ACC112 (cell line): ENCODE results near the gene AKIP1.

ENCODE experiments used
- H2AFZ ChIP-seq: fragments of 200-600 bp; sonication (generic); one replicate; pipeline ENCODE4 v1.6.0; 2017; ENCODE audit warnings: antibody characterized with exemption, low read length; ENCODE audit not compliant: unreplicated experiment
- H3K27ac ChIP-seq: fragments of 200-600 bp; sonication (generic); 2 replicates; pipeline ENCODE4 v1.5.1; 2014; ENCODE audit warnings: low read depth, mild to moderate bottlenecking, antibody characterized with exemption, low read length, moderate library complexity
- H3K27me3 ChIP-seq: fragments of 200-600 bp; sonication (generic); 2 replicates; pipeline ENCODE4 v1.6.1; 2014; ENCODE audit warnings: mild to moderate bottlenecking, antibody characterized with exemption, low read length, moderate library complexity, mixed read lengths; ENCODE audit not compliant: insufficient read depth
- H3K36me3 ChIP-seq: fragments of 200-600 bp; sonication (generic); 2 replicates; pipeline ENCODE4 v1.6.1; 2016; ENCODE audit warnings: mild to moderate bottlenecking, antibody characterized with exemption, low read length, moderate library complexity, mixed read lengths; ENCODE audit not compliant: insufficient read depth
- H3K4me1 ChIP-seq: fragments of 200-600 bp; sonication (generic); one replicate; pipeline ENCODE4 v1.6.1; 2016; ENCODE audit warnings: low read length, mixed read lengths; ENCODE audit not compliant: insufficient read depth, unreplicated experiment, control insufficient read depth
- H3K4me3 ChIP-seq: fragments of 200-600 bp; sonication (generic); 2 replicates; pipeline ENCODE4 v1.5.1; 2014; ENCODE audit warnings: mild to moderate bottlenecking, low read depth, low read length
- H3K79me2 ChIP-seq: fragments of 200-600 bp; sonication (generic); one replicate; pipeline ENCODE4 v1.6.0; 2016; ENCODE audit warnings: low read length; ENCODE audit not compliant: control insufficient read depth, unreplicated experiment, insufficient read depth

The AKIP1 gene

DNA sequence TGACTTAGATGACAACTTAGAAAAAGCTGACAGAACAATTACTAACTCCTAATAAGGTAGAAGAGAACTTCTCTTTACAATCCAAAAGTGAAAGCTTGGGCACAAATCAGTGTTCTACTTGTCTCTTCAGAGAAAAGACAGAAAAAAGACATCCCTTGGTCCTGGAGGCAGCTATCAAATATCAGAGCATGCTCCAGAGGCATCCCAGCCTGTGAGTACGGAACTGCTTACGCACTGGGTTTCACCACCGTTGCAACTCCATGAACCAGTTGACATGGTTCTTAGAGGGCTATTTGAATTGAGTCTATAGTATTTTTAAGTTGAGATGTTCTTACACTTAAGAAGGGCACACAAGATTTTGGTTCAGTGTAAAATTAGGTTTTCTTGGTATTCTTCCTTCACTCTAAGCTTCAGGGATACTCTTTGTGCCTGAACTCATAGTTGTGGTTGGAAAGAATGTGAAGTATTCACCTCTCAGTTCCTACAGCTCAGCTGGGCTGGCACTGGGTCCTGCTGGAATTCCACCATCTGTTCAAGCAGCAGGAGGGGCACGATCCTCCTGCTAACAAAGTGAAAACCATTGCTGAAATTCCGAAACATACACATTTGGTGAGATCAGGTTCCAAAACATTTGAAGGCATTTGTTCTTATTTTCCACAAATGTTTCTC is 6.3 kb downstream of the AKIP1 start:
- Histone ChIP-seq H3K79me2 (peaks cover 17% of the 10 kb centered on the region), H3K36me3 (peaks cover 29% of the 10 kb centered on the region; the same call in 1 of the 2 replicates), H3K4me1 (peaks cover 42% of the 10 kb centered on the region), H3K27me3 (no peaks in the 10 kb centered on the region), H3K27ac (peak overlapping the region; percentile 83), H3K4me3 (peak overlapping the region; percentile 66), H2AFZ (peak overlapping the region; percentile 66)

DNA sequence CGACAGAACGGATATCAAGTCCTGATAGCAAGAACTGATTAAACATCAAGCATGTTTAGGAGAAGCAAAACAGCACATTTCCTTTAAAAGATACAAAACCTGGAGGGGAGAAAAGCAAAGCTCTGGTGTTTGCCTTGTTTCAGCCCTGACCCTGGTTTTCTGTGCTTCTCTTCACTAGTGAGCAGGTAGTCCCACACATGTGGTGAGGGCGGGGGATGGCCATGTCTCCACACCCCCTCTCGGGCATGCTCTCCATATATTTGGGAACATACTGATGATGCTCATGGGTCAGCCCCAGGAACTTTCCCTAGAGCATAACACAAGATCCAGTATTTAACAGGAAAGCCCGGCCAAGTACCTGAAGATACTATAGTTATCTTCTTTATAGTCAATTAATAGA is 11.7 kb downstream of the AKIP1 start:
- no peak overlapping the region for H3K4me3 ChIP-seq
- H3K79me2 ChIP-seq = no peaks in the 10 kb centered on the region
- H3K4me1 ChIP-seq = peaks cover 12% of the 10 kb centered on the region
- H3K27ac ChIP-seq = no peak overlapping the region
- no peaks in the 10 kb centered on the region for H3K27me3 ChIP-seq
- H3K36me3 ChIP-seq = peaks cover 24% of the 10 kb centered on the region
- no peak overlapping the region for H2AFZ ChIP-seq

DNA sequence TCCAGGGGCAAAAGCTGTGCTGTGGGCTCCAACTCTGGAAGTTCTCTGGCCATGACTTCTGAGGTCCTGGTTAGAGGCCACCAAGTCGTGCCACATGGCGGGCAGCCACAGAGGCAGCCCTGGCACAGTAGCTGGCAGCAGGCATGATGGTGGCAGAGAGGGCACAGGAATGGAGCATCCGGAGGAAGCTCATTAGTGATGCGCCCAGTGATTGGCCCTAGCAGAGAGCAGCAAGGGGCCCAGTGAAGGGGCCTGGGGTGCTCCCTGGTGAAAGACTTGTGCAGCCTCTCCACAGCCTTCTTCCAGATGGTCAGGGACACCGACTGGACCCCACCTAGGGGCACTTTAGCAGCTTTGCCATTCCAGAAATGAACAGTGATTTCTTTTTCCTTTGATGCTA is 14.7 kb downstream of the AKIP1 start:
- H3K27me3 ChIP-seq = no peaks in the 10 kb centered on the region
- no peak overlapping the region for H3K4me3 ChIP-seq
- peaks cover 5% of the 10 kb centered on the region for H3K36me3 ChIP-seq
- H3K27ac ChIP-seq = no peak overlapping the region
- H3K79me2 ChIP-seq = no peaks in the 10 kb centered on the region
- peaks cover 7% of the 10 kb centered on the region for H3K4me1 ChIP-seq
- no peak overlapping the region for H2AFZ ChIP-seq

DNA sequence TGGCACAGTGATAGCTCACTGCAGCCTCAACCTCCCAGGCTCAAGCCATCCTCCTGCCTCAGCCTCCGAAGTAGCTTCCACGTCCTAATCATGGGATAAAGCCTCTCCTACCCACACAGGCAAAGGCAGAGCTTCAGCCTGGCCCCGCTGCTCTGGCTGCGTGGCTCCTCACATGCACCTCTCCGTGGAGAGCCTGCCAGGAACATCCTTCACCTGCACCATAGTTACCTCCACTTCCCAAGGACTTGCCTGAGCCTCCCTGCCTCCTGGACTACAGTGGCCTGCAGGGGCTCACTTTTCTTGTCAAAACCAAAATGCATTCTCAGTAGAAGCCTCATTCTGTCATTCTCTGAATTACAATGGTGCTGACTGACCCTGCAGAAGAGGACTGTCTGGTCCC is 15.2 kb downstream of the AKIP1 start:
- Histone ChIP-seq H2AFZ (no peak overlapping the region), H3K36me3 (peaks cover 2% of the 10 kb centered on the region), H3K4me1 (peaks cover 7% of the 10 kb centered on the region), H3K27ac (no peak overlapping the region), H3K27me3 (no peaks in the 10 kb centered on the region), H3K79me2 (no peaks in the 10 kb centered on the region), H3K4me3 (no peak overlapping the region)

DNA sequence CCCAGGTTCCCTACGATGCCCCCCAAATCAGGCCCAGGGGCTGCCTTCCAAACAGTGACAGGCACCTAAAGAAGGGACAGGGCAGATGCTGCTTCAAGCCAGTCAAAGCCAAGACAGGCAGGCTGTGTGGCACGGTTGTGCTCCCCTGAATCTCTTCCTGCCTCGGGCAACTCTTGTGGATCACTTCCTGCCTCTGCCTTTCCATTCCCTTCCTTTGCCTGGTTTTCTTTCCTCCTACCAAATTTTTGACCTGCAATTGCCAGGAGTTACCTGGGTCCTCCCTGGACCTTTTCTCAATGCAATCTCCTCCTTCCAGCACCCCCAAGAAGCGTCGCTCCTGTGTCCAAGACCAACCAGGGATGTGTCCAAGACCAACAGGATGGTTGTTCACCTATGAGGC is 16.2 kb downstream of the AKIP1 start:
- H3K36me3 ChIP-seq = no peaks in the 10 kb centered on the region; the same call in 1 of the 2 replicates
- H2AFZ ChIP-seq = no peak overlapping the region
- peaks cover 7% of the 10 kb centered on the region for H3K4me1 ChIP-seq
- H3K27ac ChIP-seq = no peak overlapping the region
- no peaks in the 10 kb centered on the region for H3K27me3 ChIP-seq
- H3K4me3 ChIP-seq = no peak overlapping the region
- H3K79me2 ChIP-seq = no peaks in the 10 kb centered on the region

DNA sequence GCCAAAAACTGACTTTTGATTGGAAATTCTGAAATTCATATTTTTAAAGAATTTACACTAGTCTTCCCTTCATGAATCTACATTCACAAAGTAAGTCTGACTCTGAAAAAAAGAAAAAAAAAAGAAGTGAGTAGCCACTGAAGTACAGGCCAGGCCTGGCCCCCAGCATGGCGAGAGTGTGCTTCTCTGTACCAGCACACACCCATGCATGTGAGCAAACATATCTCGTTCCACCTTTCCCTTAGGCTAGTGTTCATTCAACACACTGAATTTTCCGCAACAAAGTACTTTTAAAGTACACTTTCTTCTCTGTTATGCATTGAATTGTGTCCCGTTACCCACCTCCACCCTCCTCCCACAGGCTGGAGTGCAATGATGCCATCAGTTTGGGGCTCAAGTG is 17.2 kb downstream of the AKIP1 start:
- no peak overlapping the region for H3K27ac ChIP-seq
- H3K4me1 ChIP-seq = peaks cover 7% of the 10 kb centered on the region
- no peak overlapping the region for H3K4me3 ChIP-seq
- H3K27me3 ChIP-seq = no peaks in the 10 kb centered on the region
- H2AFZ ChIP-seq = no peak overlapping the region
- H3K79me2 ChIP-seq = no peaks in the 10 kb centered on the region
- H3K36me3 ChIP-seq = no peaks in the 10 kb centered on the region; the same call in 1 of the 2 replicates

DNA sequence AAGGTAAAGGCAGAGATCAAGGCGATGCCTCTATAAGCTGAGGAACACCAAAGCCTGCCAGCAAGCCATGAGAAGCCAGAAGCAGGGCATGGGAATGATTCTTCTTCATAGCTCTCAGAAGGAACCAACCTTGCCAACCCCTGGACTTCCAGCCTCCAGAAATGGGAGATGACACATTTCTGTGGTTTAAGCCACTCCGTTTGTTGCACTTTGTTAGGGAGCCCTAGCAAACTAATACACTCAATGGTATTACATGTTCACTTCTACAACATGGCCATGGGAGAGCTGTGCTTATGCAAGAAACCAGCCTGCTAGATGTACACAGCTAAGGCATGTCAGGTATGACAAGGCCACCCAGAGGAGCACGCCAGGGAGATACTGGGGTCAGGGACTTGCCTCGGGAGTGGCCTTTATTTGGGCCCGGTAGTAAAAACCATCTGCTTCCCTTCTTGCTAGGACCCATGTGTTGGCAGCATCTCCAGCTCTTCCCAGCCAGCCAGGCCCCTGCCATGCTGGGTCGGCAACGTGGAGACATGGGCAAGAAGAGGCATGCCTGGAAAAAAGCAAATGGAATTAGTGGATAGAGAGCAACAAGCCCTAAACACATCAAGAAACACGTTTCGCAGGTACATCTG is 18.1 kb downstream of the AKIP1 start:
- Histone ChIP-seq H3K4me3 (no peak overlapping the region), H3K36me3 (no peaks in the 10 kb centered on the region), H3K27me3 (no peaks in the 10 kb centered on the region), H3K79me2 (no peaks in the 10 kb centered on the region), H3K27ac (no peak overlapping the region), H3K4me1 (peaks cover 4% of the 10 kb centered on the region), H2AFZ (no peak overlapping the region)

DNA sequence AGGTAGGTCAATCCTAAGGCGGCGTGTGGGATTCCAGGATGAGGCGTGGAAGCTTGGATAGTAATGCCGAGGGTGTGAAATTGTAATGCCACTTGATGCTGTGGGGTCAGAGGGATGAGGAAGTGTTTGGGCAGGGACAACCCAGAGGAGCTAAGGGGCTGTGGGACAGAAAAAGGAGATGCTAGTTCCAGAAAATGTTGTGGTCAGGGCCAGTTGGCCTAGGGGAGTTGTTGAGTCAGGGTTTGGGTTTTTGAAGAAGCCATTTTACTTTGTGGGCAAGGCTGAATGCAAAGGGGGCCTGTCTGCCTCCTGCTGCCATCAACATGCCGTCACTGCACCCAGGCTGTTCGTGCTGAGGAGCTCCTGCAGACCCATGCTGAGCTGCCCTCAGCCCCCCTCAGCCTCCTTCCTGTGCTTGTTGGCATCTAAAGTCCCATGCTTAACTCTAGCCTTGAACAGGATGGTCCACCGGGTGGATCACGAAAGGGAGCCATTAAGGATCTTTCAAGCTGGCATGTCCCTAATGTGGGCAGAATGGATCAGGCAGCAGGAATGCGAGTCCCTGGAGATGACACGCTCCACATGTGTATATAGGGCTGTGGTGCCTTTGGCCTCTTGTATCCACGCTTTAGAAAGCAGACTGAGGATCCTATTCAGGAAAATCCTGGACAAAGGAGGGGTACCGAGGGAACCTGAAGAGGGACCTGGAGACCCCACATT is 19.6 kb downstream of the AKIP1 start:
- no peaks in the 10 kb centered on the region for H3K79me2 ChIP-seq
- no peak overlapping the region for H3K4me3 ChIP-seq
- no peaks in the 10 kb centered on the region for H3K36me3 ChIP-seq
- H2AFZ ChIP-seq = no peak overlapping the region
- H3K4me1 ChIP-seq = peaks cover 10% of the 10 kb centered on the region
- H3K27me3 ChIP-seq = no peaks in the 10 kb centered on the region
- H3K27ac ChIP-seq = no peak overlapping the region

DNA sequence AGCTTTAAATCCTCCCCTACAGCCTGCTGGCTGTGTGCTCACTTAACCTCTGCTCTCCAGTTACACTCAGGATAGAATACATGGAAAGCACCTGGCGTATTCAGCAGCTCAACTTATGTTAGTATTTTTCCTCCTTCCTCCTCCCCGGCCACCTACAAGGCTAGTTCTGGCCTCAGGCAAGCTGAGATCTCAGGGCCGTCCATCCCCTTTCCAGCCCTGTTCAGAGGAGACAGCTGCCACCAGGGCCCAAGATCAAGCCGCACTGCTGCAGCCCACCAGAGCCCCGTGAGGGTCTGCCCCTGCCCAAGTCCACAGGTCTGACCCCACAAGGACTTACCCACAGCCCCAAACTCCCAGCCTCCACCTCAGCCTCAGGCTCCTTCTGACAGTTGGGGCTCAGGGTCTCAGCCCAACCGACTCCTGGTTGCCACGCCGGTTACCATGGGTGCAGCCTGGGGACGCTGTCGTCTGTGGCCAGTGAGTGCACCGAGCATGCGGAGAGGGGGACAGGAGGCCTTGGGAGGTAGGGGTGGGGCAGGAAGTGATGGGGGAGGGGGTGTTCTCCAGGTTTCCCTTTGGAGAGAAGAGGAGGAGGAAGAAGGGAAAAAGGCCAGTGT is 21.7 kb downstream of the AKIP1 start, which contains the start of gene C11orf16:
C11orf16 (minus strand) TSS at position 384 of the 617 bp plus-strand sequence. CDS start 639 bp downstream, outside the sequence.
- Histone ChIP-seq H3K4me3 (no peak within 1 kb of the TSS), H2AFZ (no peak within 1 kb of the TSS), H3K36me3 (no peaks in the 10 kb centered on the region), H3K4me1 (peaks cover 10% of the 10 kb centered on the region), H3K27me3 (no peaks in the 10 kb centered on the region), H3K79me2 (no peaks in the 10 kb centered on the region), H3K27ac (no peak within 1 kb of the TSS)

DNA sequence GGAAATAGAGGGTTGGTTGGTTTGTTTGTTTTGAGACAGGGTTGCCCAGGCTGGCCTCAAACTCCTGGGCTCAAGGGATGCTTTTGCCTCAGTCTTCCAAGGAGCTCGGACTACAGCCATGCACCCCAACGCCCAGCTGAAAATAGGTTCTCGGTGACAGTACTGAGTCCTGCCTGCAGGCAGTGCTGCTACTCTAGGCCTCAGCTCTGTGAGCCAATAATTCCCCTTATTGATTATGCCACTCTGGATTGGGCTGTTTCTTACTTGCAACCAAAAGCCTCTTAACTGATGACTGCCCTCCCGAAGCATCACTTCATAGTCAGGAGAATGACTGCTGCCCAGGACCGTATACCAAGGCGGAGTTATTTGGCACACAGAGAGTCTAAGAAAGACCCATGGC is 22.9 kb downstream of the AKIP1 start:
- Histone ChIP-seq H3K27me3 (no peaks in the 10 kb centered on the region), H3K79me2 (no peaks in the 10 kb centered on the region), H3K4me1 (peaks cover 10% of the 10 kb centered on the region), H3K4me3 (no peak overlapping the region), H2AFZ (no peak overlapping the region), H3K27ac (no peak overlapping the region), H3K36me3 (no peaks in the 10 kb centered on the region)
